Endothelial cell of umbilical vein (primary cell): ENCODE measurements around the gene MISP. TPM values are rescaled to one million over a fixed set of nuclear protein-coding genes. Genes with fewer than 3 reads are reported as not detected.

Source experiments
- BruUV-seq: library from RNA; stranded (reverse); fragments of 400-500 nt; replicated peaks from 2 replicates; lab custom pipeline; 2021; lab: Mats Ljungman, UMichigan
- CTCF ChIA-PET: fragments of 300-600, 350-600 bp; sonication (Branson Sonifier 250); formaldehyde crosslinking; loops from one replicate; lab custom pipeline; 2021; ENCODE audit warnings: antibody characterized with exemption, inconsistent platforms; lab: Charles Lee
- POLR2A ChIA-PET: fragments of 300-600, 350-600 bp; sonication (Branson Sonifier 250); formaldehyde crosslinking; loops from one replicate; lab custom pipeline; 2021; ENCODE audit warnings: antibody characterized with exemption, inconsistent platforms; lab: Charles Lee
- DNase-seq: peaks from one replicate; pipeline ENCODE4 v3.0.0-alpha.2; 2011; ENCODE audit warnings: low read depth, low spot score
- FAIRE-seq: peaks from 2 replicates; lab custom pipeline; 2011; peaks lifted over from hg19 to GRCh38; lab: Jason Lieb, UNC
- H2AFZ ChIP-seq: 2 replicates; pipeline ENCODE4 v1.6.0; 2012; ENCODE audit warnings: low read depth, low read length, control low read depth, inconsistent platforms
- H3K27ac ChIP-seq: 2 replicates; pipeline ENCODE4 v1.5.1; 2011; ENCODE audit warnings: low read depth, mild to moderate bottlenecking, control low read depth, low read length, moderate library complexity; ENCODE audit not compliant: insufficient read depth
- H3K27me3 ChIP-seq, 2 experiments: 2 replicates each; pipeline versions ENCODE4 v1.6.0 to v1.6.1; 2011; ENCODE audit warnings: low read length in 2 of 2, mixed read lengths in 1 of 2; ENCODE audit not compliant: control insufficient read depth in 2 of 2, insufficient read depth in 2 of 2
- H3K36me3 ChIP-seq, 2 experiments: 2 replicates in 1 of 2; 3 replicates in 1 of 2; pipeline ENCODE4 v1.5.1; 2011; ENCODE audit warnings: low read length in 2 of 2, mild to moderate bottlenecking in 1 of 2, moderate library complexity in 1 of 2; ENCODE audit not compliant: control insufficient read depth in 2 of 2, insufficient read depth in 2 of 2; ENCODE audit errors: extremely low read depth in 1 of 2
- H3K4me1 ChIP-seq: 3 replicates; pipeline ENCODE4 v1.5.1; 2011; ENCODE audit warnings: mild to moderate bottlenecking, low read length; ENCODE audit not compliant: control insufficient read depth, insufficient read depth; ENCODE audit errors: extremely low read depth
- H3K4me2 ChIP-seq: 2 replicates; pipeline ENCODE4 v1.6.1; 2011; ENCODE audit warnings: low read length, control low read depth, mixed read lengths; ENCODE audit not compliant: insufficient read depth
- H3K4me3 ChIP-seq, 3 experiments: fragments of 200-600 bp in 1 of 3; sonication (generic), shearing (Covaris generic) in 1 of 3; replicated peaks in 1 of 3; 2 replicates each; pipeline ENCODE4 v1.5.1; 2011 to 2016; ENCODE audit warnings: control low read depth in 3 of 3, low read length in 3 of 3, mild to moderate bottlenecking in 2 of 3, inconsistent platforms in 1 of 3, low read depth in 1 of 3, moderate library complexity in 1 of 3; ENCODE audit not compliant: insufficient read depth in 1 of 3
- H3K79me2 ChIP-seq: 2 replicates; pipeline ENCODE4 v1.6.0; 2012; ENCODE audit warnings: low read length, inconsistent platforms; ENCODE audit not compliant: control insufficient read depth, insufficient read depth
- H3K9ac ChIP-seq: replicated peaks from 2 replicates; pipeline ENCODE3; 2011; ENCODE audit warnings: low read length, control low read depth; ENCODE audit not compliant: insufficient read depth; ENCODE audit errors: extremely low read depth
- H3K9me1 ChIP-seq: replicated peaks from 3 replicates; pipeline ENCODE4 v1.6.0; 2011; ENCODE audit warnings: mild to moderate bottlenecking, low read length; ENCODE audit not compliant: control insufficient read depth, insufficient read depth; ENCODE audit errors: extremely low read depth
- H3K9me3 ChIP-seq: replicated peaks from 2 replicates; pipeline ENCODE4 v1.5.1; 2012; ENCODE audit warnings: low read length, inconsistent platforms; ENCODE audit not compliant: control insufficient read depth, insufficient read depth
- H4K20me1 ChIP-seq: replicated peaks from 2 replicates; pipeline ENCODE3; 2011; ENCODE audit warnings: mild to moderate bottlenecking, low read length; ENCODE audit not compliant: control insufficient read depth, insufficient read depth; ENCODE audit errors: extremely low read depth
- CTCF ChIP-seq, 2 donors: IDR thresholded peaks; 1 replicate in 1 of 2; 2 replicates in 1 of 2; pipeline ENCODE4 v1.5.1; 2011; ENCODE audit warnings: low read length in 2 of 2, mild to moderate bottlenecking in 2 of 2, moderate library complexity in 2 of 2, control low read depth in 1 of 2, inconsistent platforms in 1 of 2, low read depth in 1 of 2; ENCODE audit not compliant: insufficient read depth in 1 of 2; ENCODE audit errors: extremely low read depth in 1 of 2
- GATA2 ChIP-seq: IDR thresholded peaks from 2 replicates; pipeline ENCODE4 v1.7.0; 2011; ENCODE audit warnings: low read depth, mild to moderate bottlenecking, moderate library complexity, mixed read lengths, low read length; ENCODE audit not compliant: insufficient read length, insufficient read depth
- JUN ChIP-seq: IDR thresholded peaks from 2 replicates; pipeline ENCODE4 v1.6.1; 2011; ENCODE audit warnings: borderline replicate concordance, low read depth; ENCODE audit not compliant: insufficient read length, insufficient read depth
- MAX ChIP-seq: IDR thresholded peaks from 2 replicates; pipeline ENCODE4 v1.6.1; 2011; ENCODE audit not compliant: insufficient read depth, insufficient read length
- MYC ChIP-seq: IDR thresholded peaks from one replicate; pipeline ENCODE4 v1.6.1; 2011; ENCODE audit warnings: mild to moderate bottlenecking, low read depth, low read length
- POLR2A ChIP-seq: IDR thresholded peaks from 2 replicates; pipeline ENCODE4 v1.6.1; 2012; ENCODE audit warnings: low read depth, mild to moderate bottlenecking, control low read depth, low read length
- dilution Hi-C: fragments of 300-500 bp; cut with MboI; formaldehyde crosslinking; loops from one replicate; pipeline ENCODE4 v1.15.0; 2019; ENCODE audit warnings: low sequenced_read_pairs; ENCODE audit not compliant: extremely low pct_ligation_motif_present
- intact Hi-C: fragments of 100-400 bp; cut with micrococcal nuclease; formaldehyde crosslinking; loops from one replicate; pipeline ENCODE4 v1.10.0; 2022
- polyA plus RNA-seq, 4 experiments: library from polyadenylated mRNA; depleted of rRNA in 3 of 4; stranded (reverse) in 3 of 4; unstranded in 1 of 4; fragments of >200 nt; gene quantifications; 2 replicates each; pipeline versions ENCODE4 v1.2.1 to v1.2.3, GENCODE V29; 2011 to 2012; ENCODE audit warnings: missing spikeins in 1 of 4
- total RNA-seq: library from RNA; stranded (reverse); gene quantifications from 2 replicates; pipeline ENCODE4 v1.2.3, GENCODE V29; 2021

MISP gene
- total and polyA plus RNA-seq, 2 donors (not counting 3 experiments of a cell fraction or from before 2014, with no cell fraction given) = not detected

GRCh38 chr19:719636-720344 lies 31.1 kb upstream of the MISP start:
- BruUV-seq = no TSS peak
- DNase-seq (no peak), FAIRE-seq (no peak)
- intact Hi-C loops (loop anchor here (1.0 kb wide), 1 partner anchor 9 kb away; no protein-coding TSS in a partner anchor), dilution Hi-C loops (no loop called here)
- no peaks in the 10 kb centered on the region for H3K4me1 ChIP-seq
- no peak for TF ChIP-seq CTCF (IDR thresholded peaks at IDR 0.05; ENCODE audit: extremely low read depth in 1 of 2, insufficient read depth in 1 of 2, low read depth in 1 of 2, low read length in 2 of 2)
- TF ChIP-seq JUN = no peak
- TF ChIP-seq GATA2 = no peak
- TF ChIP-seq MYC = no peak
- TF ChIP-seq POLR2A = no peak
- TF ChIP-seq MAX = no peak
- H3K27ac ChIP-seq = no peak overlapping the region
- H3K79me2 ChIP-seq = no peaks in the 10 kb centered on the region
- POLR2A ChIA-PET = no interaction called here
- no peaks in the 10 kb centered on the region for H3K9me3 ChIP-seq
- H4K20me1 ChIP-seq = no peaks in the 10 kb centered on the region
- H3K27me3 ChIP-seq = no peaks in the 10 kb centered on the region
- H3K36me3 ChIP-seq = no peaks in the 10 kb centered on the region
- H3K4me2 ChIP-seq = no peak overlapping the region
- no peak overlapping the region for H3K9ac ChIP-seq
- no peaks in the 10 kb centered on the region for H3K9me1 ChIP-seq
- no peak overlapping the region for H2AFZ ChIP-seq
- H3K4me3 ChIP-seq = no peak overlapping the region
- CTCF ChIA-PET = no interaction called here
